HG03139 (cell line): Measurements from ENCODE around the gene ZP2.
"Not testable (repeated sequence)": the region's sequence is repeated elsewhere in the genome, so short reads cannot be mapped to it uniquely, and the experiment has no call there.

Experiments
- ATAC-seq: cut with Tn5 transposase; IDR thresholded peaks from one replicate; pipeline ENCODE4 v1.9.1; 2021; ENCODE audit not compliant: unreplicated experiment

ZP2 gene

GRCh38 chr16:21218153-21218552 lies 6.8 kb upstream of the ZP2 start:
- ATAC-seq, result no peak

- ATAC-seq, result no peak
Measured at GRCh38 chr16:21217121-21217520, 5.7 kb upstream of the ZP2 start.

GRCh38 chr16:21214086-21214485 lies 2.7 kb upstream of the ZP2 start:
- ATAC-seq, result no peak

GRCh38 chr16:21208446-21209230 lies 2.7 kb downstream of the ZP2 start:
- ATAC-seq, result no peak

- no peak for ATAC-seq
Measured at GRCh38 chr16:21206550-21206949, 4.8 kb downstream of the ZP2 start.

GRCh38 chr16:21205303-21205702 lies 6.1 kb downstream of the ZP2 start:
- no peak for ATAC-seq

GRCh38 chr16:21203155-21203797 lies 8.1 kb downstream of the ZP2 start:
- no peak for ATAC-seq

GRCh38 chr16:21199607-21200218 lies 11.7 kb downstream of the ZP2 start:
- no peak for ATAC-seq

- no peak for ATAC-seq
Measured at GRCh38 chr16:21197621-21198020, 13.8 kb downstream of the ZP2 start.

GRCh38 chr16:21197112-21197511 lies 14.3 kb downstream of the ZP2 start:
- no peak for ATAC-seq

- ATAC-seq, result not testable (repeated sequence)
Measured at GRCh38 chr16:21195330-21195729, 16.0 kb downstream of the ZP2 start.

- no peak for ATAC-seq
Measured at GRCh38 chr16:21194771-21195301, 16.5 kb downstream of the ZP2 start.

- ATAC-seq, result no peak
Measured at GRCh38 chr16:21192991-21193390, 18.4 kb downstream of the ZP2 start.

- no peak for ATAC-seq
Measured at GRCh38 chr16:21190599-21190998, 20.8 kb downstream of the ZP2 start.

GRCh38 chr16:21190013-21190412 lies 21.4 kb downstream of the ZP2 start:
- no peak for ATAC-seq

GRCh38 chr16:21189311-21189710 lies 22.1 kb downstream of the ZP2 start:
- no peak for ATAC-seq

GRCh38 chr16:21186326-21186691 lies 25.1 kb downstream of the ZP2 start:
- ATAC-seq, result no peak

GRCh38 chr16:21185659-21186325 lies 25.6 kb downstream of the ZP2 start:
- no peak for ATAC-seq

GRCh38 chr16:21184834-21185233 lies 26.5 kb downstream of the ZP2 start:
- no peak for ATAC-seq

GRCh38 chr16:21183995-21184394 lies 27.4 kb downstream of the ZP2 start:
- ATAC-seq, result no peak

- no peak for ATAC-seq
Measured at GRCh38 chr16:21179983-21180365, 31.4 kb downstream of the ZP2 start.
